Osteocyte (in vitro differentiated cells): ENCODE measurements around the gene ANGPTL4. TPM values are rescaled to one million over a fixed set of nuclear protein-coding genes. Genes with fewer than 3 reads are reported as not detected.
"Not testable (repeated sequence)": the region's sequence is repeated elsewhere in the genome, so short reads cannot be mapped to it uniquely, and the experiment has no call there.

Experiments used
- DNase-seq: peaks from one replicate; pipeline ENCODE4 v3.0.0; 2021; ENCODE audit warnings: mixed read lengths; ENCODE audit not compliant: unreplicated experiment; ENCODE audit errors: extremely low spot score
- H3K27ac Mint-ChIP-seq: one replicate; pipeline ENCODE4 v1.8.0; 2021; ENCODE audit warnings: mild to moderate bottlenecking, mixed read lengths; ENCODE audit not compliant: unreplicated experiment
- H3K27me3 Mint-ChIP-seq: one replicate; pipeline ENCODE4 v1.8.0; 2021; ENCODE audit warnings: mixed read lengths; ENCODE audit not compliant: unreplicated experiment
- H3K36me3 Mint-ChIP-seq: one replicate; pipeline ENCODE4 v1.8.0; 2021; ENCODE audit warnings: mixed read lengths; ENCODE audit not compliant: unreplicated experiment
- H3K4me1 Mint-ChIP-seq: one replicate; pipeline ENCODE4 v1.8.0; 2021; ENCODE audit warnings: mixed read lengths; ENCODE audit not compliant: unreplicated experiment
- H3K4me3 Mint-ChIP-seq: one replicate; pipeline ENCODE4 v1.8.0; 2021; ENCODE audit warnings: mild to moderate bottlenecking, moderate library complexity, mixed read lengths; ENCODE audit not compliant: unreplicated experiment
- H3K9me3 Mint-ChIP-seq: one replicate; pipeline ENCODE4 v1.8.0; 2021; ENCODE audit warnings: mixed read lengths; ENCODE audit not compliant: unreplicated experiment
- CTCF ChIP-seq: fragments of 200-600 bp; sonication (generic); IDR thresholded peaks from 2 replicates; pipeline ENCODE4 v1.5.0; 2021; ENCODE audit warnings: antibody characterized with exemption, mild to moderate bottlenecking, moderate library complexity
- total RNA-seq: library from RNA; stranded (reverse); gene quantifications from 2 replicates; pipeline ENCODE4 v1.2.1, GENCODE V29; 2021

The ANGPTL4 gene
- total RNA-seq, 1 donor from 2014 or later, result 8.6 TPM

- H3K36me3 Mint-ChIP-seq, result no peaks in the 10 kb centered on the region
- no peaks in the 10 kb centered on the region for H3K9me3 Mint-ChIP-seq
- H3K27me3 Mint-ChIP-seq, result peaks cover 50% of the 10 kb centered on the region
- H3K4me1 Mint-ChIP-seq, result peaks cover 7% of the 10 kb centered on the region
- H3K4me3 Mint-ChIP-seq, result peak overlapping the region; percentile 35
- no peak for DNase-seq
- H3K27ac Mint-ChIP-seq, result no peak overlapping the region
- no peak for TF ChIP-seq CTCF
Measured at GRCh38 chr19:8336072-8336569, 27.8 kb upstream of the ANGPTL4 start.

- Mint-ChIP-seq H3K9me3 (no peaks in the 10 kb centered on the region), H3K4me1 (peaks cover 7% of the 10 kb centered on the region), H3K4me3 (no peak overlapping the region), H3K27me3 (peaks cover 52% of the 10 kb centered on the region), H3K27ac (no peak overlapping the region), H3K36me3 (no peaks in the 10 kb centered on the region)
- no peak for DNase-seq
- TF ChIP-seq CTCF, result no peak
Measured at GRCh38 chr19:8336660-8337059, 27.3 kb upstream of the ANGPTL4 start.

- H3K4me3 Mint-ChIP-seq, result no peak overlapping the region
- no peaks in the 10 kb centered on the region for H3K9me3 Mint-ChIP-seq
- no peak overlapping the region for H3K27ac Mint-ChIP-seq
- DNase-seq, result no peak
- peaks cover 58% of the 10 kb centered on the region for H3K27me3 Mint-ChIP-seq
- no peak for TF ChIP-seq CTCF
- peaks cover 7% of the 10 kb centered on the region for H3K4me1 Mint-ChIP-seq
- no peaks in the 10 kb centered on the region for H3K36me3 Mint-ChIP-seq
Measured at GRCh38 chr19:8337728-8338127, 26.2 kb upstream of the ANGPTL4 start.

DNA sequence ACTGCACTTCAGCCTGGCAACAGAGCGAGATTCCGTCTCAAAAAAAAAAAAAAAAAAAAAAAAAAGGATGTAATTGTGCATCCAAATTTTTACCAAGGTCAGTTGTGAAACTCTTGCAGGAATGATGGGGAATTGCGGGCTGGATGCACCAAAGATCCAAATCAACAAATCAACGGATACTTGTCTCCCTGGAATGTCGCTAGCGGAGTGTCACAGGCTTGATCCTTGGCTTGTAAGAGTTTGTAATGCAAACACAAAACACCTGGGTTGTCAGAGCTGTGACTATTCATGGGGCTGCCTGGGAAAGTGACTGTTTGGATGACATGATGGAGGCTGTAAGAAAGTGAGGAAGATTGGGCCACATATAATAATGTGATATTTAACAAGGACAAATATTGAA, 25.1 kb upstream of the ANGPTL4 start:
- Mint-ChIP-seq H3K9me3 (no peaks in the 10 kb centered on the region), H3K36me3 (no peaks in the 10 kb centered on the region), H3K4me1 (peaks cover 9% of the 10 kb centered on the region), H3K27ac (no peak overlapping the region), H3K4me3 (no peak overlapping the region), H3K27me3 (peaks cover 57% of the 10 kb centered on the region)
- TF ChIP-seq CTCF, result no peak
- no peak for DNase-seq

DNA sequence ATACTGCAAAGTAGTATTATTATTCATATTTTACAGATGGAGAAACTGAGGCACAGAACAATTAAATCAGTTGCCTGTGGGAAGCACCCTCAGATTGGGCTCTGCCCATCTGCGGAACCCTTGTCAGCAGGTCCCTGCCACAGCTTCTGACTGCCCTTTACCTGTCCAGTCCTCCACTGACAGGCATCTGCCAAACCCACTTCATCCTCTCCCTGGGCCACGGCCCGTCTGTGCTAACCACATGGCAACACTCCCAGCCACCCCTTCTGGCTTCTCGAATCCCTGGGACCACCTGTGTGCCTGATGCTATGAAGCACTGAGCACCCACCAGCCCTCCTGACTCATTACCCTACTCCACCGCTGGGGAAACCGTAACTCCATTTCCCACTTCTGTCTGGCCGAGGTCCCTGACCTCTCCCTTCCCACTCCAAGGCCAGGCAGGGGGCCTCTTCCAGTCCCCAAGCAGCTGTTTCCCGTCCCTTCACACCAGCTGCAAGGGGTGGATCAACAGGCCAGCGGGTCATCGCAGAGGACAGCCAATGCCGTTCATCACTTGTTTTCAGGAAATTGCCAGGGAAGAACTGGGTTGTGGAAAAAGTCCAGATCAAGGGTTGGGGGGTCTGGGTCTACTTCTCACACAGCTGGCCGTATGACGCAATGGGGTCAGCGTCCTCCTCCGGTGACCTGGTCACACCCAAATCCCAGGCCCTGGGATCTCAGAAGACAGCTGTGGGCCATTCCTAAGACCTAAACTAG, 23.4 kb upstream of the ANGPTL4 start:
- Mint-ChIP-seq H3K27me3 (peaks cover 56% of the 10 kb centered on the region), H3K4me3 (no peak overlapping the region), H3K4me1 (peaks cover 9% of the 10 kb centered on the region), H3K36me3 (no peaks in the 10 kb centered on the region), H3K9me3 (no peaks in the 10 kb centered on the region), H3K27ac (no peak overlapping the region)
- no peak for TF ChIP-seq CTCF
- no peak for DNase-seq

DNA sequence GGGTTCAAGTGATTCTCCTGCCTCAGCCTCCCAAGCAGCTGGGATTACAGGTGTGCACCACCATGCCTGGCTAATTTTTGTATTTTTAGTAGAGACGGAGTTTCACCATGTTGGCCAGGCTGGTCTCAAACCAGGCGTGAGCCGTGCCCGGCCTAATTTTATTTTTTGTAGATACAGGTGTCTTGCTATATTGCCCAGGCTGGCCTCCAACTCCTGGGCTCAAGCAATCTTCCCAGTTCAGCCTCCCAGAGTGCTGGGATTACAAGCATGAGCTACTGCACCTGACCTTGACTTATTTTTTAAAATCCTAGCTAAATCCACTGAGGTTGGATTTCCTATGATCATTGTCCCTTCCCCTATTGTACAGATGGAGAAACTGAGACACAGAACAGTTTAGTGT, 22.5 kb upstream of the ANGPTL4 start:
- H3K27me3 Mint-ChIP-seq, result peaks cover 49% of the 10 kb centered on the region
- not testable (repeated sequence) for H3K27ac Mint-ChIP-seq

More for the DNA sequence above, 22.5 kb upstream of the ANGPTL4 start:
- not testable (repeated sequence) for H3K4me3 Mint-ChIP-seq, H3K4me1 Mint-ChIP-seq, DNase-seq, H3K36me3 Mint-ChIP-seq, H3K9me3 Mint-ChIP-seq
